Vagina (tissue), 2 donors: ENCODE measurements around the gene INO80E.

Experiments used
- CTCF ChIP-seq, 3 experiments: fragments of 450-650 bp in 2 of 3; fragments of 200-600 bp in 1 of 3; sonication (generic) in 1 of 3; IDR thresholded peaks; one replicate each; pipeline ENCODE4 v1.5.1; 2017 to 2019; ENCODE audit warnings: antibody characterized with exemption in 3 of 3, mild to moderate bottlenecking in 2 of 3, moderate library complexity in 2 of 3
- POLR2A ChIP-seq, 2 donors: fragments of 450-650 bp; IDR thresholded peaks; one replicate each; pipeline ENCODE4 v1.6.1; 2017; ENCODE audit warnings: antibody characterized with exemption in 2 of 2, mild to moderate bottlenecking in 2 of 2, moderate library complexity in 2 of 2
- POLR2AphosphoS5 ChIP-seq, 2 donors: sonication (generic); formaldehyde crosslinking; IDR thresholded peaks; one replicate each; pipeline ENCODE4 v1.9.0; 2017; ENCODE audit warnings: antibody characterized with exemption in 2 of 2, mild to moderate bottlenecking in 2 of 2, low read depth in 1 of 2; ENCODE audit not compliant: insufficient read depth in 1 of 2

- TF ChIP-seq POLR2A (IDR thresholded peaks at IDR 0.05) = peak in 1 of 2 donors; percentile 85
- peak; percentile 88 to 95 for TF ChIP-seq POLR2AphosphoS5 (IDR thresholded peaks at IDR 0.05; ENCODE audit: insufficient read depth in 1 of 2, low read depth in 1 of 2)
- peak in 1 of 3 experiments; percentile 7 for TF ChIP-seq CTCF (IDR thresholded peaks at IDR 0.05)
Observed at GRCh38 chr16:29973384-29974246, 22.4 kb upstream of the INO80E start, which contains the start of gene TAOK2.
